ENCODE data around the gene ASB9. TPM values are rescaled to one million over a fixed set of nuclear protein-coding genes. Genes with fewer than 3 reads are reported as not detected.

ASB9 gene
- total RNA-seq, 1 donor from 2014 or later = 2.0 TPM

- Histone ChIP-seq H3K9me3 (no peaks in the 10 kb centered on the region), H3K36me3 (no peaks in the 10 kb centered on the region), H3K4me1 (no peaks in the 10 kb centered on the region), H3K27me3 (no peaks in the 10 kb centered on the region), H3K27ac (no peak overlapping the region), H3K4me3 (no peak overlapping the region)
- intact Hi-C loops (cut with DNase I) = no loop called here
- no peak for TF ChIP-seq CTCF (IDR thresholded peaks at IDR 0.05)
- TF ChIP-seq POLR2A (IDR thresholded peaks at IDR 0.05) = no peak
- TF ChIP-seq POLR2AphosphoS5 (IDR thresholded peaks at IDR 0.05; ENCODE audit: insufficient read depth in 1 of 2, low read depth in 1 of 2) = no peak
- no peak for DNase-seq (ENCODE audit: extremely low spot score in 2 of 2)
Measured at GRCh38 chrX:15233416-15234015, 36.4 kb downstream of the ASB9 start.

GRCh38 chrX:15224747-15225146, 45.1 kb downstream of the ASB9 start:
- no peaks in the 10 kb centered on the region for H3K36me3 ChIP-seq
- intact Hi-C loops (cut with DNase I) = no loop called here
- no peaks in the 10 kb centered on the region for H3K27me3 ChIP-seq
- TF ChIP-seq POLR2A (IDR thresholded peaks at IDR 0.05) (no peak), CTCF (IDR thresholded peaks at IDR 0.05) (no peak), POLR2AphosphoS5 (IDR thresholded peaks at IDR 0.05; ENCODE audit: insufficient read depth in 1 of 2, low read depth in 1 of 2) (no peak)
- DNase-seq (ENCODE audit: extremely low spot score in 2 of 2) = no peak
- H3K27ac ChIP-seq = no peak overlapping the region
- no peaks in the 10 kb centered on the region for H3K4me1 ChIP-seq
- H3K9me3 ChIP-seq = no peaks in the 10 kb centered on the region
- H3K4me3 ChIP-seq = no peak overlapping the region

- Histone ChIP-seq H3K9me3 (no peaks in the 10 kb centered on the region), H3K27ac (no peak overlapping the region), H3K36me3 (no peaks in the 10 kb centered on the region), H3K4me1 (no peaks in the 10 kb centered on the region), H3K4me3 (no peak overlapping the region), H3K27me3 (no peaks in the 10 kb centered on the region)
- intact Hi-C loops (cut with DNase I) = no loop called here
- no peak for TF ChIP-seq POLR2A (IDR thresholded peaks at IDR 0.05)
- DNase-seq (ENCODE audit: extremely low spot score in 2 of 2) = no peak
Measured at GRCh38 chrX:15221321-15221720, 48.6 kb downstream of the ASB9 start.

- H3K27ac ChIP-seq = no peak overlapping the region
- no peaks in the 10 kb centered on the region for H3K4me1 ChIP-seq
- H3K9me3 ChIP-seq = no peaks in the 10 kb centered on the region
- no peak for TF ChIP-seq POLR2A (IDR thresholded peaks at IDR 0.05)
- DNase-seq (ENCODE audit: extremely low spot score in 2 of 2) = no peak
- no peak overlapping the region for H3K4me3 ChIP-seq
- intact Hi-C loops (cut with DNase I) = no loop called here
- no peaks in the 10 kb centered on the region for H3K36me3 ChIP-seq
- no peaks in the 10 kb centered on the region for H3K27me3 ChIP-seq
Measured at GRCh38 chrX:15217161-15217560, 52.7 kb downstream of the ASB9 start.

- H3K27me3 ChIP-seq = no peaks in the 10 kb centered on the region
- H3K9me3 ChIP-seq = no peaks in the 10 kb centered on the region
- no peak for DNase-seq (ENCODE audit: extremely low spot score in 2 of 2)
- H3K4me1 ChIP-seq = no peaks in the 10 kb centered on the region
- intact Hi-C loops (cut with DNase I) = no loop called here
- TF ChIP-seq POLR2AphosphoS5 (IDR thresholded peaks at IDR 0.05; ENCODE audit: insufficient read depth in 1 of 2, low read depth in 1 of 2) = no peak
- no peak for TF ChIP-seq POLR2A (IDR thresholded peaks at IDR 0.05)
- TF ChIP-seq CTCF (IDR thresholded peaks at IDR 0.05) = no peak
- no peak overlapping the region for H3K4me3 ChIP-seq
- no peaks in the 10 kb centered on the region for H3K36me3 ChIP-seq
- no peak overlapping the region for H3K27ac ChIP-seq
Measured at GRCh38 chrX:15216280-15216679, 53.6 kb downstream of the ASB9 start.

- no peak for DNase-seq (ENCODE audit: extremely low spot score in 2 of 2)
- no peak overlapping the region for H3K27ac ChIP-seq
- intact Hi-C loops (cut with DNase I) = no loop called here
Measured at GRCh38 chrX:15215366-15215765, 54.5 kb downstream of the ASB9 start.

More at GRCh38 chrX:15215366-15215765, 54.5 kb downstream of the ASB9 start:
- no peaks in the 10 kb centered on the region for H3K36me3 ChIP-seq
- H3K4me3 ChIP-seq = no peak overlapping the region
- H3K4me1 ChIP-seq = no peaks in the 10 kb centered on the region
- no peaks in the 10 kb centered on the region for H3K9me3 ChIP-seq
- no peak for TF ChIP-seq CTCF (IDR thresholded peaks at IDR 0.05)
- no peak for TF ChIP-seq POLR2A (IDR thresholded peaks at IDR 0.05)
- TF ChIP-seq POLR2AphosphoS5 (IDR thresholded peaks at IDR 0.05; ENCODE audit: insufficient read depth in 1 of 2, low read depth in 1 of 2) = no peak
- H3K27me3 ChIP-seq = no peaks in the 10 kb centered on the region
